HAP-1 (cell line): Measurements from ENCODE around the gene CPLX1.
A peak's percentile ranks its signal among the peaks of the same experiment; 100 is the strongest.

Experiments used
- DNase-seq, 2 experiments: peaks; one replicate each; pipeline ENCODE4 v3.0.0-alpha.2; 2016 to 2020; ENCODE audit warnings: low spot score in 2 of 2
- H3K27me3 ChIP-seq: fragments of 250-450 bp; sonication (Bioruptor Pico); 2 replicates; pipeline ENCODE4 v1.5.1; 2020; ENCODE audit warnings: low read depth, mild to moderate bottlenecking, moderate library complexity
- H3K36me3 ChIP-seq: fragments of 250-450 bp; sonication (Bioruptor Pico); replicated peaks from 2 replicates; pipeline ENCODE4 v1.5.1; 2020; ENCODE audit warnings: mild to moderate bottlenecking
- H3K4me1 ChIP-seq: fragments of 250-450 bp; sonication (Bioruptor Pico); 2 replicates; pipeline ENCODE4 v1.5.1; 2020; ENCODE audit warnings: mild to moderate bottlenecking
- H3K4me3 ChIP-seq: fragments of 250-450 bp; sonication (Bioruptor Pico); 2 replicates; pipeline ENCODE4 v1.5.1; 2020; ENCODE audit warnings: mild to moderate bottlenecking, moderate library complexity
- H3K9me3 ChIP-seq: fragments of 250-450 bp; sonication (Bioruptor Pico); 2 replicates; pipeline ENCODE4 v1.5.1; 2020; ENCODE audit warnings: mild to moderate bottlenecking, moderate library complexity
- in situ Hi-C: fragments of 300-500 bp; cut with MboI; formaldehyde crosslinking; loops from 3 replicates; pipeline ENCODE4 v1.14.3; 2020; ENCODE audit warnings: low sequenced_read_pairs, inconsistent platforms, mixed read lengths

The CPLX1 gene

DNA sequence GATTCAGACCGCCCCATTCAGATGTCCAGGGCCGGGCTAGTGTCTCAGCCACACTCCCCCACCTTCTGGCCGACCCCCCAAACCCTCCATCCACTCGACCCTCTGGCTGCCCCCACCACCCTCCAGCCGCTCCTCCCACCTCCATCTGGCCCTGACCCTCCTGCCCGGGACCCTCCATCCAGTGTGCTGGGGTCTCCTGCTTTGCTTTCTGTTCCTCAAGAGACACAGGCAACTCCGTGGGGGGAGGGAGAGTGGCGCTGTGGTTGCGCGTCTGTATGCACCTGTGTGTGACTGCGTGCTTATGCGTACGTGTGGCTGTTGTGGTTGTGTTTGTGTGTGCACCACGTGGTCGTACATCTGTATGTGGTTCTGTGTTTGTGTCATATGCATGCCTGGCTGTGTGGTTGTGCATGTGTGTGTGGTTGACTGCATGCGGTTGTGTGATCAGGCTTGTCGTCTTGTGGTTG lies 33.3 kb downstream of the CPLX1 start:
- no peak for DNase-seq
- Histone ChIP-seq H3K36me3 (no peaks in the 10 kb centered on the region), H3K27me3 (peaks cover 17% of the 10 kb centered on the region; the same call in 1 of the 2 replicates), H3K4me1 (no peaks in the 10 kb centered on the region), H3K9me3 (no peaks in the 10 kb centered on the region), H3K4me3 (no peak overlapping the region)
- in situ Hi-C loops: no loop called here

DNA sequence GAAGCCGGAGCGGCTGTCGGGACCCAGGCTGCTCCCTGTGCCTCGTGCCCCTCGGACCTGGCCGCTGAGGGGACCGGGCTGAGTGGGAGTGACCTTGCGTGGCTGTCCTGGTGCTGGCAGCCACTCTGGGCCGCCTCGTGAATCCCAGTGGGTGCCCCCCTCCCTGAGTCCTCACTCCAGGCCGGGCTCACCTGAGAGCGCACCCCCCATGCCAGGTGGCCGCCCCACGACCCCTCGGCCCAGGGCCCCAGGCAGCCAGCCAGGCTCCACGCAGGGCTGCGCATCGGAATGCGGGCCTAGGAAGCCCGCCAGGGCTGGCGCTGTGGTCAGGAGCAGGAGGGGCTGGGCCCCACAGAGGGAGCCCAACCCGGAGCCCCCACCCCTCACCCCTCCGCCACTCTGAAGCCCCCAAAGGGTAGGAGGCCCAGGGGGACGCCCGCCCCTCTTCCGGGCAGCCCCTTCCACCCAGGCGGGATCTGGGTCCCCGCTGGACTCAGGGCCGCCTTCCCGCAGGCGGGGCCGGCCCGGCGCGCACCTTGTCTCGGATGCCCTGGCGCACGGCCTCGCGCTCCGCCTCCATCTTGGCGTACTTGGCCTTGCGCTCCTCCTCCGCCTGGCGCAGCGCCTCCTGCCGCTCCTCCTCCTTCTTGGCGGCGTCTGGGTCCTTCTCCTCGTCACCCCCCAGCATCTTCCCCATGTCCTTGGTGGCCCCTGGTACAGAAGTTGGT lies 33.9 kb downstream of the CPLX1 start:
- H3K9me3 ChIP-seq: no peaks in the 10 kb centered on the region
- H3K4me1 ChIP-seq: no peaks in the 10 kb centered on the region
- no peaks in the 10 kb centered on the region for H3K36me3 ChIP-seq
- in situ Hi-C loops: no loop called here
- DNase-seq: peak in 1 of 2 experiments; percentile 27
- H3K27me3 ChIP-seq: peaks cover 17% of the 10 kb centered on the region; the same call in 1 of the 2 replicates
- H3K4me3 ChIP-seq: no peak overlapping the region

DNA sequence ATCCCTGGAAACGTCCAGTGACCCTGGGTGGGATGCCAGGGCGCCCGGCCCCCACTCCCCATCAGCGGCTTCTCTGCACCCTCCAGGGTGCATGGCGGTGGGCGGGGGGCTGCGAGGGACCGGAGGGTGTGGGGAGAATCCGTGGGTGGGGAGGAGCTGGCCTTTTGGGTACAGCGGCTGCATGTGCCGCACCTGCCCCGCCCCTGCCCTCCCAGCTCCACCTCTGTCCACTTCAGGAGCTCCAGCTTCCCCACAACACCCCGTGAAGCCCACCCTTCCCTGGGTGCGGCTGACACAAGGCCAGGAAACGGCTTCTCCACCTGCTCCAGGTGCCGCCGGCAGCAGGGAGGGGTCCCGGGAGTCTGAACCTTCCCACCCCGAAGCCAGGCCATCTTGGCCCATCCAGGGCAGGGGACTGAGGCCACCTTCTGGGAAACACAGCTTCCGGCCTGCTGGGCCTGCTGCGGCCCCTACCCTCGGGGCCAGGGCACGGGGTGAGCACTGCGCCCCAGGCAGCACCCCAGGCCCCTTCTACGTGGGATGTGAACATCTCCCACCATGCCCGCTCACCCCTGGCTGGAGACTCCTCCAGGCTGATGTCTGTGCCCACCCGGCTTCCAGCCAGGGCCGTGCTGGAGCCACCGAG lies 34.6 kb downstream of the CPLX1 start:
- H3K27me3 ChIP-seq: peaks cover 17% of the 10 kb centered on the region; the same call in 1 of the 2 replicates
- H3K9me3 ChIP-seq: no peaks in the 10 kb centered on the region
- H3K4me1 ChIP-seq: no peaks in the 10 kb centered on the region
- no peak overlapping the region for H3K4me3 ChIP-seq
- no peak for DNase-seq
- in situ Hi-C loops: no loop called here
- no peaks in the 10 kb centered on the region for H3K36me3 ChIP-seq

- Histone ChIP-seq H3K27me3 (peaks cover 11% of the 10 kb centered on the region; the same call in 1 of the 2 replicates), H3K36me3 (no peaks in the 10 kb centered on the region)
These were observed 35.5 kb downstream of the CPLX1 start for GRCh38 chr4:790466-790820.

GRCh38 chr4:789571-790465 lies 36.1 kb downstream of the CPLX1 start:
- H3K27me3 ChIP-seq: peaks cover 7% of the 10 kb centered on the region; the same call in 1 of the 2 replicates

More at GRCh38 chr4:790466-790820, 35.5 kb downstream of the CPLX1 start:
- Histone ChIP-seq H3K4me3 (no peak overlapping the region), H3K9me3 (no peaks in the 10 kb centered on the region), H3K4me1 (no peaks in the 10 kb centered on the region)
- no peak for DNase-seq
- in situ Hi-C loops: no loop called here

DNA sequence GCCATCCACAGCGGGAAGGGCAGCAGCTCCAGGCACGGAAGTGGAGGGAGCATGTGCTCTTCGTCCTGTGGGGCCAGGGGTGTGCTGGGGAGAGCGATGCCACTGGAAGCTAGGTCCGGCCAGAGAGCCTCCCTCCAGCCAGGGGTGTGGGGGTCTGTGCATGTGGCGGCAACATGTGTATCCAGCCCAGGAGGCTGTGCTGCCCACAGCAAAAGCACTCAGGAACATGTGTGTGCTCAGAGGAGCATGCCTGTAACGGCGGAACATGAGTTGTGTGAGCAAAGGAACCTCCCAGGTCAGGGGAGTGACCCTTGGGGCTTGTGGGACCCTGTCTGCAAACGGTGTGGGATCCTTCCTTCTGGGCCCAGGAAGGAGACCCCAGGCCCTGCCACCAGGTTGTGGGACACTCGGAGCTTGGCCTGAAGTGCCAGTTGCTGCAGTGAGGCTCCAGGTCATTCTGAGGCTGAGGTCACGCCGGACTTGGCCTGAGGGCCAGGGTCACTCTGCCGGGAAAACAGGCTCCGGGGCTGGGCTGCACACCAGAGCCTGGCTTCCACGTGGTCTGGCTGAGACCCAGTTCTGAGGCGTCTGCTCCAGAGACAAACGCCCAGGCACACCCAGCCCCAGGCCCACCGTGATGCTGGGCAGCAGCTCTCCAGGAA lies 37.2 kb downstream of the CPLX1 start:
- Histone ChIP-seq H3K4me1 (no peaks in the 10 kb centered on the region), H3K27me3 (no peaks in the 10 kb centered on the region), H3K36me3 (no peaks in the 10 kb centered on the region), H3K4me3 (no peak overlapping the region), H3K9me3 (no peaks in the 10 kb centered on the region)
- in situ Hi-C loops: no loop called here
- DNase-seq: no peak

More at GRCh38 chr4:789571-790465, 36.1 kb downstream of the CPLX1 start:
- Histone ChIP-seq H3K36me3 (no peaks in the 10 kb centered on the region), H3K9me3 (no peaks in the 10 kb centered on the region), H3K4me1 (no peaks in the 10 kb centered on the region), H3K4me3 (no peak overlapping the region)
- in situ Hi-C loops: no loop called here
- DNase-seq: no peak

DNA sequence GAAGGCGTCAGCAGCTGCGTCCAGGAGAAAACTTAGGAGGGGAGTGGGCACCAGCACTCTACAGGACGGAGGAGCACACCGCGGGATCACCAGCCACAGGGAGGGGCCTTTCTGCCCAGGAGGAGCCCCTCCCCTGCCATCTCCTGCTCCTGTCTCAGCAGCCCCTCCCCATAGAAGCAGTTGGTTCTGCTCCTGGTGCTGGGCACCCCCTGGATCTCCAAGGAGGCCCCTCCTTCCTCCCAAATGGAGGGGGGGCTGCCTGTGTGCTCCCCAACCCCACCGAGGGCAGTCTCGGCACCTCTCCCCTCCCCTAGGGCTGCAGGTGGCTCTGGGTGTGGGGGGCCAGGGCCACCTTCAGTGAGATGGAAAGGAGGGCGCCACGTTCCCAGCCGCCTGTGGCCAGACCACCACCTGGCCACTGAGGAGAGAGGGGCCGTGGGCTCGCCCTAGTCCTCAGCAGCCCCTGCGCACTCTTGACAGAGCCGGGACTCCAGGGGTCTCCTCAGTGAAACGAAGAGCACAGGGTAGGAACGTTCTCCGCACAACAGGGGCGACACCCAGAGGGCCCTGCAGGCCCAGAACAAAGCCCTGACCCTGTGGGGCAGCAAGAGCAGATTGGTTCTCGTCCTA lies 37.8 kb downstream of the CPLX1 start:
- in situ Hi-C loops: no loop called here
- no peaks in the 10 kb centered on the region for H3K4me1 ChIP-seq
- no peak for DNase-seq
- no peaks in the 10 kb centered on the region for H3K27me3 ChIP-seq
- no peaks in the 10 kb centered on the region for H3K36me3 ChIP-seq
- H3K4me3 ChIP-seq: no peak overlapping the region
- H3K9me3 ChIP-seq: no peaks in the 10 kb centered on the region

DNA sequence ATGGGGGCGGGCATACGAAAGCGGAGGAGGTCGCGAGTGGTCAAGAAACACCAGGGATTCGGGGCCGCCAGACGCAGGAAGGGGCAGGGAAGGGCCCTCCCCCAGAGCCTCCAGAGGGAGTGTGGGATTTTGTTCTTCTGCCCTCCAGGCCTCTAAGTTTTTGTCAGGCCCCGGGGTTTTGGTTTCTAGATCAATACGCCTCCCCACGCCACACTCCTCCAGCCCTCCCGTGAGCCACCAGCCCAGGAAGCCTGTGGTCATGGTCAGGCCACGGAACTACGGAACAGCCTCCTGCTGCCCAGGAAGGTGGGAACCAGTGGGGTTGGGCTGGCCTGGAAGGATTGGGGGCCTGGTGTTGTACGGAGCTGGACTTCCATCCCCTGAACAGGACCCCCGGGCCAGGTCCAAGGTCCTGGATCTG lies 38.4 kb downstream of the CPLX1 start:
- H3K4me3 ChIP-seq: no peak overlapping the region
- no peaks in the 10 kb centered on the region; the same call in 1 of the 2 replicates for H3K4me1 ChIP-seq
- H3K9me3 ChIP-seq: no peaks in the 10 kb centered on the region
- in situ Hi-C loops: no loop called here
- DNase-seq: no peak
- H3K27me3 ChIP-seq: no peaks in the 10 kb centered on the region
- H3K36me3 ChIP-seq: no peaks in the 10 kb centered on the region

DNA sequence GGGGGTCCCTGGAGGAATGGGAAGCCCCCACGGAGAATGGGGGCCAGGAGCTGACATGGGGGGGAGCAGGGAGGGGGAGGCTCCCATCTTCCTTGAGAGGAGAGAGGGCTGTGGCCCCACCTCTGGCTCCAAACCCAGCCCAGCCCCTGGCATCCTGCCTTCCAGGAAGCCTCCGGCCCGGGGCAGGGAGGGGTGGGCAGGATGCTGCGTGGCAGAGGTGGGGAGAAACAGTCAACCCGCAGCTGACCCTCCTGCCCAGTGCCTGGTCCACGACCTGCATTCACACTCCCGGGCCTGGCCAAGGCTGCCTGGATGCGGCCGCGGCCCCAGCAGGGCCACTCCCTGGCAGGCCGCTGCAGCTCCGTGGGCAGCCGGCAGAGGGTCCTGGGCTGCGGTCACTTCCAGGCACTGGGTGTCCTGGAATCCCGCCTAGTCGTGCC lies 39.0 kb downstream of the CPLX1 start:
- Histone ChIP-seq H3K4me3 (no peak overlapping the region), H3K36me3 (no peaks in the 10 kb centered on the region), H3K27me3 (no peaks in the 10 kb centered on the region), H3K4me1 (peaks cover 5% of the 10 kb centered on the region), H3K9me3 (no peaks in the 10 kb centered on the region)
- no peak for DNase-seq
- in situ Hi-C loops: no loop called here

GRCh38 chr4:786074-786741 lies 39.7 kb downstream of the CPLX1 start:
- DNase-seq: no peak
- H3K36me3 ChIP-seq: peaks cover 4% of the 10 kb centered on the region; the same call in 1 of the 2 replicates
- H3K9me3 ChIP-seq: no peaks in the 10 kb centered on the region
- H3K4me3 ChIP-seq: no peak overlapping the region
- in situ Hi-C loops: no loop called here
- H3K27me3 ChIP-seq: no peaks in the 10 kb centered on the region
- peaks cover 5% of the 10 kb centered on the region for H3K4me1 ChIP-seq

DNA sequence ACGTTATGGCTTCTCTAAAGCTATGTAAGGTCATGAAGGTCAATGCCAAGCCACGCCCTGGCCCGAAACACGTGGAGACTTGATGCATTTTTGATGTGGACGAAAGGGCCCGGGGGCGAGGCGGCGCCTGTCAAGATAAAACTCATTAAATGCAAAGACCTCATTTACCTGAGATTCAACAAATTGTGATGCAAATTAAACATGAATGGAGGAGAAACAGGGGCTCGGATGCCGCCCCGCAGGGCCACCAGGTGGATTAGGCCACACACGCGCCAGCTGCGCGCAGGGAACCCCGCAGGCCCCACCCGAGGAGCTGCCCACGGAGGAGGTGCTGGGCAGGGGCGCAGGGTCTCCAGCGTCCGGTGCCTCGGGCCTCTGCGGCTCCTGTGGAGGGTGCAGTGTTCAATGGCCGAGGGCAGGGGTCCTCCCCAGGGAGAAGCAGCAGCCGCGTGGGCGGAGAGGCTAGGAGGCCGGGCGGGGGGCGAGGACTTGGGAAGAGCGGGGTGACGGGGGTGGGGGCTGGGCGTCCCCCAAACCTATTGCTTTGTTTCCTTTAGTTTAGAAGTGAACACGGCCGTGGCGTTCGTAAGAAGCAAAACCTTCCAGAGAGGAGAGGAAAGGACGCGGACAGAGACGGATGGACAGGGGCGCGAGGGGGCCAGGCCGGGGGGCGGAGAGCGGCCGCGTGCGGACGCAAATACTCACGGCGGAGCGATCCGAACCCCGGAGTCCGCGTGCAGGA lies 40.4 kb downstream of the CPLX1 start:
- in situ Hi-C loops: no loop called here
- no peaks in the 10 kb centered on the region for H3K9me3 ChIP-seq
- no peak overlapping the region for H3K4me3 ChIP-seq
- DNase-seq: peak in 1 of 2 experiments; percentile 33
- H3K36me3 ChIP-seq: peaks cover 10% of the 10 kb centered on the region
- peaks cover 7% of the 10 kb centered on the region for H3K4me1 ChIP-seq
- H3K27me3 ChIP-seq: no peaks in the 10 kb centered on the region
